Endodermal cell (in vitro differentiated cells): ENCODE results near the gene HOXB2. TPM values are rescaled to one million over a fixed set of nuclear protein-coding genes. Genes with fewer than 3 reads are reported as not detected.

ENCODE experiments used
- DNase-seq: peaks from one replicate; pipeline ENCODE4 v3.0.0-alpha.2; 2017
- H3K27ac ChIP-seq: 2 replicates; pipeline ENCODE4 v1.5.1; 2013; ENCODE audit warnings: mild to moderate bottlenecking, low read depth, low read length, moderate library complexity
- H3K27me3 ChIP-seq: 2 replicates; pipeline ENCODE4 v1.6.1; 2013; ENCODE audit warnings: mild to moderate bottlenecking, low read length, moderate library complexity; ENCODE audit not compliant: insufficient read depth, control insufficient read depth, poor library complexity, severe bottlenecking
- H3K36me3 ChIP-seq: 2 replicates; pipeline ENCODE4 v1.7.0; 2013; ENCODE audit warnings: mild to moderate bottlenecking, low read length, moderate library complexity; ENCODE audit not compliant: control insufficient read depth, insufficient read depth
- H3K4me1 ChIP-seq: one replicate; pipeline ENCODE4 v1.7.0; 2013; ENCODE audit warnings: low read length; ENCODE audit not compliant: control insufficient read depth, insufficient read depth
- H3K4me3 ChIP-seq: 2 replicates; pipeline ENCODE4 v1.5.1; 2013; ENCODE audit warnings: mild to moderate bottlenecking, low read length, moderate library complexity
- H3K9ac ChIP-seq: 2 replicates; pipeline ENCODE4 v1.6.1; 2013; ENCODE audit warnings: mild to moderate bottlenecking, low read length, moderate library complexity; ENCODE audit not compliant: poor library complexity, severe bottlenecking; ENCODE audit errors: extremely low read depth
- H3K9me3 ChIP-seq: 2 replicates; pipeline ENCODE4 v1.6.1; 2013; ENCODE audit warnings: mild to moderate bottlenecking, low read length, moderate library complexity; ENCODE audit not compliant: control insufficient read depth
- H3K27ac Mint-ChIP-seq: 2 replicates; pipeline ENCODE4 v1.8.0; 2020; ENCODE audit warnings: mixed read lengths
- H3K27me3 Mint-ChIP-seq: 2 replicates; pipeline ENCODE4 v1.8.0; 2021; ENCODE audit warnings: mild to moderate bottlenecking, mixed read lengths; ENCODE audit not compliant: insufficient read depth
- H3K36me3 Mint-ChIP-seq: 2 replicates; pipeline ENCODE4 v1.8.0; 2020; ENCODE audit warnings: low read depth, mixed read lengths
- H3K4me1 Mint-ChIP-seq: 2 replicates; pipeline ENCODE4 v1.8.0; 2020; ENCODE audit warnings: mixed read lengths
- H3K4me3 Mint-ChIP-seq: 2 replicates; pipeline ENCODE4 v1.8.0; 2020; ENCODE audit warnings: mild to moderate bottlenecking, moderate library complexity, mixed read lengths
- H3K9me3 Mint-ChIP-seq: 2 replicates; pipeline ENCODE4 v1.8.0; 2020; ENCODE audit warnings: mild to moderate bottlenecking, mixed read lengths
- CTCF ChIP-seq: fragments of 200-600 bp; sonication (generic); conservative IDR thresholded peaks from 2 replicates; pipeline ENCODE4 v1.5.0; 2021; ENCODE audit warnings: antibody characterized with exemption, mild to moderate bottlenecking
- WGBS, 2 experiments: methylation state at CpG; one replicate each; pipeline versions ENCODE4 v1.1.5 to v1.1.7; 2013; ENCODE audit warnings: missing lambda C conversion rate in 2 of 2, mixed read lengths in 1 of 2; ENCODE audit not compliant: insufficient coverage in 1 of 2, insufficient read length in 1 of 2; 5-methylcytosine and 5-hydroxymethylcytosine counted together
- total RNA-seq, 2 donors: library from RNA; stranded (reverse); fragmentation: NEBNext Ultra II Directional in 1 of 2; extraction: Animal tissue kit (Norgen Biotek cat#: 25700) in 1 of 2; gene quantifications; 2 replicates in 1 of 2; 3 replicates in 1 of 2; pipeline ENCODE4 v1.2.1, GENCODE V29; 2021

Gene HOXB2
- total RNA-seq, 2 donors from 2014 or later = 0.22 TPM; not detected in 1

GRCh38 chr17:48588528-48588927, 43.6 kb upstream of the HOXB2 start:
- no peak overlapping the region for H3K9ac ChIP-seq
- no peaks in the 10 kb centered on the region for H3K9me3 ChIP-seq
- H3K27me3 ChIP-seq = peaks cover 100% of the 10 kb centered on the region
- Mint-ChIP-seq H3K4me3 (no peak overlapping the region), H3K9me3 (no peaks in the 10 kb centered on the region), H3K27me3 (peaks cover 100% of the 10 kb centered on the region), H3K36me3 (no peaks in the 10 kb centered on the region), H3K4me1 (peaks cover 7% of the 10 kb centered on the region), H3K27ac (no peak overlapping the region)
- no peak for DNase-seq
- no peaks in the 10 kb centered on the region for H3K36me3 ChIP-seq
- no peaks in the 10 kb centered on the region for H3K4me1 ChIP-seq
- no peak overlapping the region for H3K4me3 ChIP-seq
- no peak for TF ChIP-seq CTCF
- no peak overlapping the region for H3K27ac ChIP-seq
- 0 to 54% methylated on average over 1 to 2 of the region's 2 CpGs for WGBS, 2 experiments

DNA sequence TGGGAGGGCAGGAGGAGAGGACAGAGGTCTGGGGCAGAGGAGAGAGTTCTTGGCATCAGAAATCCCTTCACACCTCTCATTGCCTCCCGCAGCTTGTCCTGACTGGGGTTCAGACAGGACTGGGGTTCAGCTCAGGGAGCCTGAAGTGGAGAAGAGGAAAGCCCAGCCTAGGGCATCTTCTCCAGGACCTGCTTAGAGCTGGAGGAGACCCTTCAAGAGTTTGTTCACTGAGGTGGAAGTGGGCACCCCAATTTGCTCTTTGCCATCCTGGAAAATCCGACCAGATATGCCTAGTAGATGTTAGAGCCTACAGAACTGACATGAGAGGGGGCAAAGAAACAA, 43.1 kb upstream of the HOXB2 start:
- Histone ChIP-seq H3K36me3 (no peaks in the 10 kb centered on the region), H3K27ac (no peak overlapping the region), H3K4me3 (no peak overlapping the region), H3K9ac (no peak overlapping the region), H3K27me3 (peaks cover 100% of the 10 kb centered on the region), H3K9me3 (no peaks in the 10 kb centered on the region), H3K4me1 (no peaks in the 10 kb centered on the region)
- Mint-ChIP-seq H3K4me3 (no peak overlapping the region), H3K4me1 (peaks cover 7% of the 10 kb centered on the region), H3K36me3 (no peaks in the 10 kb centered on the region), H3K9me3 (no peaks in the 10 kb centered on the region), H3K27me3 (peaks cover 100% of the 10 kb centered on the region), H3K27ac (no peak overlapping the region)
- DNase-seq = no peak
- 41 to 50% methylated on average over 1 to 2 of the region's 2 CpGs for WGBS, 2 experiments
- no peak for TF ChIP-seq CTCF

GRCh38 chr17:48587276-48588073, 42.6 kb upstream of the HOXB2 start:
- Histone ChIP-seq H3K9ac (no peak overlapping the region), H3K9me3 (no peaks in the 10 kb centered on the region), H3K4me3 (no peak overlapping the region), H3K27me3 (peaks cover 100% of the 10 kb centered on the region), H3K36me3 (no peaks in the 10 kb centered on the region), H3K4me1 (no peaks in the 10 kb centered on the region), H3K27ac (no peak overlapping the region)
- Mint-ChIP-seq H3K27ac (no peak overlapping the region), H3K4me1 (peaks cover 7% of the 10 kb centered on the region), H3K27me3 (peaks cover 100% of the 10 kb centered on the region), H3K9me3 (no peaks in the 10 kb centered on the region), H3K36me3 (no peaks in the 10 kb centered on the region), H3K4me3 (no peak overlapping the region)
- 24 to 38% methylated on average over 3 to 5 of the region's 5 CpGs for WGBS, 2 experiments
- no peak for DNase-seq
- no peak for TF ChIP-seq CTCF
